ENCODE results near the gene NAGA. TPM values are rescaled to one million over a fixed set of nuclear protein-coding genes. Genes with fewer than 3 reads are reported as not detected.
A peak's percentile ranks its signal among the peaks of the same experiment; 100 is the strongest.

The NAGA gene
- total RNA-seq, 1 experiment from 2014 or later: 24.3 TPM

DNA sequence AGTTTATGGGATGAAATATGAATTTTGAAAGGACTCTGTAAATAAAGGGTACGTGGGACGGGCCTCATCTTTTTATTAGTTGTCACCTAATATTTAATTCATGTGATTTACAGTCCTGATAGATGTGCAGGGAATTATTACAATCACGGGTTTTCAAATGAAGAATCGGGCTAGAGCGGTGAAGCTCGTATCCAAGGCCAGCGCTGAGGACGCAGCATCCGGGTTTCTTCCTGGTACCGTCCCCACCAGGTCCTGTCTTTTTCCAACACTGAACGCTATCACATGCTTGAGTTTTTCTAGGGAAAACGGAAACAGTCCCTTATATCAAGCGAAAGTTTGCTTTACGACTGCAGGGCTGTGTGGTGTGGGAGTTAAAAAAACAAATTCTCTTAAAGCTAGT is 9.7 kb upstream of the NAGA start:
- BruUV-seq (replicated peaks): TSS peak; percentile 48
- CTCF ChIA-PET: interaction anchor here (3.1 kb wide), 1 partner anchor 10 kb away, joined by 17 read pairs; the partner anchor contains the start of gene NDUFA6
- peaks cover 19% of the 10 kb centered on the region for H3K36me3 Mint-ChIP-seq (ENCODE audit: insufficient read depth, unreplicated experiment)
- no peaks in the 10 kb centered on the region for H3K27me3 Mint-ChIP-seq (ENCODE audit: unreplicated experiment)
- intact Hi-C loops (cut with micrococcal nuclease; ENCODE audit: unreplicated experiment): no loop called here
- TF ChIP-seq, protein P1, sequence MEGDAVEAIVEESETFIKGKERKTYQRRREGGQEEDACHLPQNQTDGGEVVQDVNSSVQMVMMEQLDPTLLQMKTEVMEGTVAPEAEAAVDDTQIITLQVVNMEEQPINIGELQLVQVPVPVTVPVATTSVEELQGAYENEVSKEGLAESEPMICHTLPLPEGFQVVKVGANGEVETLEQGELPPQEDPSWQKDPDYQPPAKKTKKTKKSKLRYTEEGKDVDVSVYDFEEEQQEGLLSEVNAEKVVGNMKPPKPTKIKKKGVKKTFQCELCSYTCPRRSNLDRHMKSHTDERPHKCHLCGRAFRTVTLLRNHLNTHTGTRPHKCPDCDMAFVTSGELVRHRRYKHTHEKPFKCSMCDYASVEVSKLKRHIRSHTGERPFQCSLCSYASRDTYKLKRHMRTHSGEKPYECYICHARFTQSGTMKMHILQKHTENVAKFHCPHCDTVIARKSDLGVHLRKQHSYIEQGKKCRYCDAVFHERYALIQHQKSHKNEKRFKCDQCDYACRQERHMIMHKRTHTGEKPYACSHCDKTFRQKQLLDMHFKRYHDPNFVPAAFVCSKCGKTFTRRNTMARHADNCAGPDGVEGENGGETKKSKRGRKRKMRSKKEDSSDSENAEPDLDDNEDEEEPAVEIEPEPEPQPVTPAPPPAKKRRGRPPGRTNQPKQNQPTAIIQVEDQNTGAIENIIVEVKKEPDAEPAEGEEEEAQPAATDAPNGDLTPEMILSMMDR (IDR thresholded peaks at IDR 0.05; ENCODE audit: unreplicated experiment): no peak
- DNase-seq: peak; percentile 25
- no peaks in the 10 kb centered on the region for H3K9me3 Mint-ChIP-seq (ENCODE audit: low read depth, unreplicated experiment)
- H3K27ac Mint-ChIP-seq (ENCODE audit: unreplicated experiment): peak overlapping the region; percentile 96
- H3K4me1 Mint-ChIP-seq (ENCODE audit: low read depth, unreplicated experiment): no peaks in the 10 kb centered on the region
- peak overlapping the region; percentile 91 for H3K4me3 Mint-ChIP-seq (ENCODE audit: low read depth, unreplicated experiment)

DNA sequence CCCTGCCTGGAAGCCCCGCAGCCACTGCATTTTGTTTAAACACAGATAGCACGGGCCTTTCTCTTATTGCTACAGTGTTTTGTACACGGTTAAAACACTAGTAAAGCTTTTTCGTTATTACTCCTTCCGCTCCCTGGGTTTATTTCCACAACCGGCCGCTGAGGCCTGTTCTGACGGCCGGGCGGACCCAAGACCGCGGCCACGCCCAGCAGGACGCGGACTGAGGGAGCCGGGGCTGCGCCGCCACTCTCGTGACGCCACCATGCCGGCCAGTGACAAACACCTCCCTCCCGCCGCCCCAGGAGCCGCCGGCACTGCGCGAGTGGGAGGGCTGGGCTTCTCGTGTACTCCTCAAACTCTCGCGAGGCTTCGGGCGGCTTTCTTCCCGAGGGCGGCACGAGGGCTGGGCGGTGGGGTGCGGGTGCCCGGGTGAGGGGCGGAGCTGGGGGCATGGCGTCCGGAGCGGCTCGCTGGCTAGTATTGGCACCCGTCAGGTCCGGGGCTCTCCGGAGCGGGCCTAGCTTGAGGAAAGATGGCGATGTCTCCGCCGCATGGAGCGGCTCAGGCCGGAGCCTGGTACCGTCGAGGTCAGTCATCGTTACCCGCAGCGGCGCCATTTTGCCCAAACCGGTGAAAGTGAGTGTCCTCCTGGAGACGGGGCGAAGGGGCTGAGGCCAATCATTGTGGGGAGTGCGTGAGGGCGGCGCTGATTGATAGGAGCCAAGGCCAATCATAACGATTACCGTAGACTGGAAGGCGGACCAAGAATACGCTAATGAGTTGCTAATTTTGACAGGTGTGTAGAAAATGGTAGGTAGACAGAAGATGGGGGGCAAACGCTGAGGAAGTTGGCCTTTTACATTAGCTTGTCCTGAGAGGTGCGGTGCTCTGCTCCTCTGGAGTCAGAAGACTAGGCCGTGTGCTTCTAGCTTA is 9.0 kb upstream of the NAGA start, which contains the start of gene SMDT1:
SMDT1 (plus strand) TSS at position 382 of the 933 bp plus-strand sequence; CDS start at position 451, 69 bp downstream.
- intact Hi-C loops (cut with micrococcal nuclease; ENCODE audit: unreplicated experiment): no loop called here
- peak within 1 kb of the TSS; percentile 96 for H3K27ac Mint-ChIP-seq (ENCODE audit: unreplicated experiment)
- TF ChIP-seq, protein P1 (IDR thresholded peaks at IDR 0.05; ENCODE audit: unreplicated experiment): no peak
- CTCF ChIA-PET: interaction anchor here (3.1 kb wide), 1 partner anchor 11 kb away, joined by 17 read pairs; the partner anchor contains the start of gene NDUFA6
- BruUV-seq (replicated peaks): TSS peak; percentile 83
- no peaks in the 10 kb centered on the region for H3K9me3 Mint-ChIP-seq (ENCODE audit: low read depth, unreplicated experiment)
- peak within 1 kb of the TSS; percentile 91 for H3K4me3 Mint-ChIP-seq (ENCODE audit: low read depth, unreplicated experiment)
- no peaks in the 10 kb centered on the region for H3K4me1 Mint-ChIP-seq (ENCODE audit: low read depth, unreplicated experiment)
- no peaks in the 10 kb centered on the region for H3K27me3 Mint-ChIP-seq (ENCODE audit: unreplicated experiment)
- peaks cover 19% of the 10 kb centered on the region for H3K36me3 Mint-ChIP-seq (ENCODE audit: insufficient read depth, unreplicated experiment)
- peak; percentile 97 for DNase-seq

DNA sequence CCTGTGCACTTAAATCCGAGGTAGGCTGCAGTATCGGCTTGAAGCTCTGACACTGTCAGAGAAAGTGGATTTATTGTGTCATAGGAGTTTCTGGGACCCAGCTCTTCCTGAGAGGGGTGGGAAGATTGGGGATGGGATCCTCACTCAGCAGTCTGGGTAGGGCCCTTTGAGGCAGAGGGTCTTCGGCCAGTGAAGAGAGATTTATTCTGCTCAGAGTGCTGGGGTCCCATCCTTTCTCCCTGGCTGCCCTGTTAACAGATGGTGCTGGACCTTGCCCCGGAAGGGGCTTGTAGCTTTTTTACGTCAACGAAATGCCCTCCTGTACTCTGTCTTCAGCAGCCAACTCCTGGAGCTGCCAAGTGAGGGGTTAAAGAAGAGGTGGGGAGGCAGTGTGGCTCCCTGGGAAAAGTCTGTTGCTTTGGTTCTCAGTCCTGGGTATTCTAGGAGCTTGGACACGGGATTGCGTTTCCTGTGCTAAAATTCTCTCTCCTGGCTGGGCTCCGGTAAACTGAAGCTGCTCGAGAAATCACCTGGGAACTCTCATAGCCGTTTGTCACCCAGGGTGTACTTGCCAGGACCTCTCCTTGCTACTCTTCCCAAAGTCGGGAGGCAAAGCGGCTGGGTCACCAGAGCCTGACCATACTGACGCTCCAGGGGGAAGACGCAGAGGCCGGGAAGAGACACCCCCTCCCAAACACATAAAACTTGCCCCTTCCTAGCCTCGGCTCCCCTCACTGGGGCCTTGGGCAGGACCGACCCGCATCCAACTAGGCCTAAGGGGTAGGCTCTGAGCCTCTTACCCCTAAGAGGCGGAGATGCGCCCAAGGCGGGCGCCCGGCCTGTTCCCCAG is 8.1 kb upstream of the NAGA start:
- peaks cover 19% of the 10 kb centered on the region for H3K36me3 Mint-ChIP-seq (ENCODE audit: insufficient read depth, unreplicated experiment)
- no peaks in the 10 kb centered on the region for H3K27me3 Mint-ChIP-seq (ENCODE audit: unreplicated experiment)
- no peaks in the 10 kb centered on the region for H3K4me1 Mint-ChIP-seq (ENCODE audit: low read depth, unreplicated experiment)
- CTCF ChIA-PET: interaction anchor here (3.1 kb wide), 1 partner anchor 12 kb away, joined by 17 read pairs; the partner anchor contains the start of gene NDUFA6
- intact Hi-C loops (cut with micrococcal nuclease; ENCODE audit: unreplicated experiment): no loop called here
- peak overlapping the region; percentile 91 for H3K4me3 Mint-ChIP-seq (ENCODE audit: low read depth, unreplicated experiment)
- BruUV-seq (replicated peaks): no TSS peak
- H3K9me3 Mint-ChIP-seq (ENCODE audit: low read depth, unreplicated experiment): no peaks in the 10 kb centered on the region
- DNase-seq: no peak
- TF ChIP-seq, protein P1 (IDR thresholded peaks at IDR 0.05; ENCODE audit: unreplicated experiment): no peak
- H3K27ac Mint-ChIP-seq (ENCODE audit: unreplicated experiment): peak overlapping the region; percentile 96

DNA sequence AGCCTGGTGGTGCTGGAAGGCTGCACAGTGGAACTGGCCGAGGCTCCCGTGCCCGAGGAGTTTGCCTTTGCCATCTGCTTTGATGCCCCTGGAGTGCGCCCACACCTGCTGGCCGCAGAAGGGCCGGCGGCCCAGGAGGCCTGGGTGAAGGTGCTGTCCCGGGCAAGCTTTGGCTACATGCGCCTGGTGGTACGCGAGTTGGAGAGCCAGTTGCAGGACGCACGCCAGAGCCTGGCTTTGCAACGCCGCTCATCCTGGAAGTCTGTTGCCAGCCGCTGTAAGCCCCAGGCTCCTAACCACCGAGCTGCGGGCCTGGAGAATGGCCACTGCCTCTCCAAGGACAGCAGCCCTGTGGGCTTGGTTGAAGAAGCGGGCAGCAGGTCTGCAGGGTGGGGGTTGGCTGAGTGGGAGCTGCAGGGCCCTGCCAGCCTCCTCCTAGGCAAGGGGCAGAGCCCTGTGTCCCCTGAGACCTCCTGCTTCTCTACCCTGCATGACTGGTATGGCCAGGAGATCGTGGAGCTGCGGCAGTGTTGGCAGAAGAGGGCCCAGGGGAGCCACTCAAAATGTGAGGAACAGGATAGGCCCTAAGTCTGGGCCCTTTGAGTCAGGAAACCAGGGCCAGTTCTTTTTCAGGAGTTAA is 7.0 kb upstream of the NAGA start:
- Mint-ChIP-seq H3K4me3 (ENCODE audit: low read depth, unreplicated experiment) (no peak overlapping the region), H3K27me3 (ENCODE audit: unreplicated experiment) (no peaks in the 10 kb centered on the region), H3K27ac (ENCODE audit: unreplicated experiment) (no peak overlapping the region), H3K36me3 (ENCODE audit: insufficient read depth, unreplicated experiment) (peaks cover 25% of the 10 kb centered on the region), H3K4me1 (ENCODE audit: low read depth, unreplicated experiment) (no peaks in the 10 kb centered on the region), H3K9me3 (ENCODE audit: low read depth, unreplicated experiment) (no peaks in the 10 kb centered on the region)
- BruUV-seq (replicated peaks): no TSS peak
- TF ChIP-seq, protein P1 (IDR thresholded peaks at IDR 0.05; ENCODE audit: unreplicated experiment): no peak
- CTCF ChIA-PET: interaction anchor here (3.1 kb wide), 1 partner anchor 13 kb away, joined by 17 read pairs; the partner anchor contains the start of gene NDUFA6
- intact Hi-C loops (cut with micrococcal nuclease; ENCODE audit: unreplicated experiment): no loop called here
- no peak for DNase-seq

Measured in Calu3 (cell line).